ENCODE measurements around the gene RIPOR3.

GRCh38 chr20:50680105-50680960 lies 11.0 kb downstream of the RIPOR3 start:
- no peak for TF ChIP-seq CTCF (IDR thresholded peaks at IDR 0.05)
- no peak for TF ChIP-seq POLR2A (IDR thresholded peaks at IDR 0.05)
